GM23248 (cell line): Measurements from ENCODE around the gene LRRC53.

Experiments used
- EZH2 ChIP-seq: fragments of 200-600 bp; sonication (generic); IDR thresholded peaks from 2 replicates; pipeline ENCODE4 v1.6.1; 2018; ENCODE audit warnings: antibody characterized with exemption, mild to moderate bottlenecking; ENCODE audit not compliant: insufficient read depth, poor library complexity, severe bottlenecking
- EZH2phosphoT487 ChIP-seq: fragments of 200-600 bp; sonication (generic); IDR thresholded peaks from 2 replicates; pipeline ENCODE4 v1.6.1; 2018; ENCODE audit warnings: antibody characterized with exemption, moderate library complexity, mild to moderate bottlenecking, low read depth; ENCODE audit not compliant: insufficient read depth

GRCh38 chr1:74508449-74508848 is 4.0 kb downstream of the LRRC53 start:
- TF ChIP-seq EZH2 (no peak), EZH2phosphoT487 (no peak)
